ENCODE results near the gene LAMA3. TPM values are rescaled to one million over a fixed set of nuclear protein-coding genes. Genes with fewer than 3 reads are reported as not detected.

The LAMA3 gene
- total and polyA plus RNA-seq, 2 donors (not counting 1 experiment from before 2014, with no cell fraction given) = 0.75 to 13.2 TPM

- H3K36me3 ChIP-seq (ENCODE audit: control insufficient read depth, insufficient read depth, low read length) = no peaks in the 10 kb centered on the region
- peak; percentile 36 to 38 for DNase-seq (ENCODE audit: low read depth in 2 of 2)
- H3K79me2 ChIP-seq (ENCODE audit: control insufficient read depth, insufficient read depth, low read length) = no peaks in the 10 kb centered on the region
- H3K4me2 ChIP-seq (ENCODE audit: extremely low read depth, insufficient read depth, low read length) = no peak overlapping the region
- no peaks in the 10 kb centered on the region for H3K4me1 ChIP-seq (ENCODE audit: control insufficient read depth, extremely low read depth, insufficient read depth, low read length)
- TF ChIP-seq EZH2 (IDR thresholded peaks at IDR 0.05; ENCODE audit: low read length, missing control alignments) = no peak
- TF ChIP-seq CTCF (conservative IDR thresholded peaks at IDR 0.05 in 1 of 2, IDR thresholded peaks at IDR 0.05 in 1 of 2; ENCODE audit: low read depth in 1 of 2, low read length in 2 of 2) = no peak
- H4K20me1 ChIP-seq (ENCODE audit: control insufficient read depth, extremely low read depth, insufficient read depth, low read length) = no peaks in the 10 kb centered on the region
- no peak overlapping the region for H2AFZ ChIP-seq (ENCODE audit: low read length)
- H3K9ac ChIP-seq (ENCODE audit: insufficient read depth, low read length) = no peak overlapping the region
- no peak overlapping the region for H3K4me3 ChIP-seq (replicated peaks in 1 of 4; ENCODE audit: control extremely low read depth in 1 of 4, insufficient read depth in 1 of 4, low read depth in 3 of 4, low read length in 4 of 4)
- H3K9me3 ChIP-seq (ENCODE audit: control insufficient read depth, insufficient read depth, low read depth, low read length) = no peaks in the 10 kb centered on the region
- H3K27ac ChIP-seq (ENCODE audit: insufficient read depth, low read length) = no peak overlapping the region
- H3K27me3 ChIP-seq (ENCODE audit: control insufficient read depth, insufficient read depth, low read length) = no peaks in the 10 kb centered on the region
Observed at GRCh38 chr18:23887493-23887892, 198.2 kb downstream of the LAMA3 start.

- Histone ChIP-seq H3K9ac (ENCODE audit: insufficient read depth, low read length) (no peak overlapping the region), H3K79me2 (ENCODE audit: control insufficient read depth, insufficient read depth, low read length) (no peaks in the 10 kb centered on the region), H3K27me3 (ENCODE audit: control insufficient read depth, insufficient read depth, low read length) (no peaks in the 10 kb centered on the region), H3K9me3 (ENCODE audit: control insufficient read depth, insufficient read depth, low read depth, low read length) (no peaks in the 10 kb centered on the region), H3K4me1 (ENCODE audit: control insufficient read depth, extremely low read depth, insufficient read depth, low read length) (no peaks in the 10 kb centered on the region), H3K36me3 (ENCODE audit: control insufficient read depth, insufficient read depth, low read length) (no peaks in the 10 kb centered on the region), H3K4me2 (ENCODE audit: extremely low read depth, insufficient read depth, low read length) (no peak overlapping the region), H3K27ac (ENCODE audit: insufficient read depth, low read length) (no peak overlapping the region), H3K4me3 (replicated peaks in 1 of 4; ENCODE audit: control extremely low read depth in 1 of 4, insufficient read depth in 1 of 4, low read depth in 3 of 4, low read length in 4 of 4) (no peak overlapping the region), H4K20me1 (ENCODE audit: control insufficient read depth, extremely low read depth, insufficient read depth, low read length) (no peaks in the 10 kb centered on the region), H2AFZ (ENCODE audit: low read length) (no peak overlapping the region)
- no peak for TF ChIP-seq CTCF (conservative IDR thresholded peaks at IDR 0.05 in 1 of 2, IDR thresholded peaks at IDR 0.05 in 1 of 2; ENCODE audit: low read depth in 1 of 2, low read length in 2 of 2)
- TF ChIP-seq EZH2 (IDR thresholded peaks at IDR 0.05; ENCODE audit: low read length, missing control alignments) = no peak
- DNase-seq (ENCODE audit: low read depth in 2 of 2) = no peak
Observed at GRCh38 chr18:23888881-23889280, 199.6 kb downstream of the LAMA3 start.

GRCh38 chr18:23889907-23890306, 200.7 kb downstream of the LAMA3 start:
- Histone ChIP-seq H3K4me2 (ENCODE audit: extremely low read depth, insufficient read depth, low read length) (no peak overlapping the region), H3K27me3 (ENCODE audit: control insufficient read depth, insufficient read depth, low read length) (no peaks in the 10 kb centered on the region)

More at GRCh38 chr18:23889907-23890306, 200.7 kb downstream of the LAMA3 start:
- Histone ChIP-seq H3K9ac (ENCODE audit: insufficient read depth, low read length) (no peak overlapping the region), H3K4me1 (ENCODE audit: control insufficient read depth, extremely low read depth, insufficient read depth, low read length) (no peaks in the 10 kb centered on the region), H3K27ac (ENCODE audit: insufficient read depth, low read length) (no peak overlapping the region), H3K4me3 (replicated peaks in 1 of 4; ENCODE audit: control extremely low read depth in 1 of 4, insufficient read depth in 1 of 4, low read depth in 3 of 4, low read length in 4 of 4) (no peak overlapping the region), H2AFZ (ENCODE audit: low read length) (no peak overlapping the region), H3K36me3 (ENCODE audit: control insufficient read depth, insufficient read depth, low read length) (no peaks in the 10 kb centered on the region), H3K79me2 (ENCODE audit: control insufficient read depth, insufficient read depth, low read length) (no peaks in the 10 kb centered on the region), H3K9me3 (ENCODE audit: control insufficient read depth, insufficient read depth, low read depth, low read length) (no peaks in the 10 kb centered on the region), H4K20me1 (ENCODE audit: control insufficient read depth, extremely low read depth, insufficient read depth, low read length) (no peaks in the 10 kb centered on the region)
- no peak for TF ChIP-seq EZH2 (IDR thresholded peaks at IDR 0.05; ENCODE audit: low read length, missing control alignments)
- TF ChIP-seq CTCF (conservative IDR thresholded peaks at IDR 0.05 in 1 of 2, IDR thresholded peaks at IDR 0.05 in 1 of 2; ENCODE audit: low read depth in 1 of 2, low read length in 2 of 2) = no peak
- no peak for DNase-seq (ENCODE audit: low read depth in 2 of 2)
